ENCODE data around the gene GFER.

Gene GFER

GRCh38 chr16:1973461-1974156, 10.4 kb upstream of the GFER start:
- TF ChIP-seq EP300 (IDR thresholded peaks at IDR 0.05; ENCODE audit: borderline replicate concordance) (no peak), ZBTB7A (IDR thresholded peaks at IDR 0.05; ENCODE audit: low read depth) (no peak), CEBPB (IDR thresholded peaks at IDR 0.05) (no peak), USF1 (IDR thresholded peaks at IDR 0.05) (no peak), RAD21 (IDR thresholded peaks at IDR 0.05; ENCODE audit: low read depth) (no peak), CREB1 (IDR thresholded peaks at IDR 0.05; ENCODE audit: low read depth) (no peak)

GRCh38 chr16:1974157-1975070, 9.6 kb upstream of the GFER start:
- TF ChIP-seq FOXM1 (IDR thresholded peaks at IDR 0.05; ENCODE audit: borderline replicate concordance, low read depth) (no peak), USF1 (IDR thresholded peaks at IDR 0.05) (no peak), REST (IDR thresholded peaks at IDR 0.05; ENCODE audit: low read depth) (no peak), TEAD4 (IDR thresholded peaks at IDR 0.05) (no peak), NFIC (IDR thresholded peaks at IDR 0.05) (no peak)

- TF ChIP-seq USF1 (IDR thresholded peaks at IDR 0.05), result no peak
- no peak for TF ChIP-seq RAD21 (IDR thresholded peaks at IDR 0.05; ENCODE audit: low read depth)
- no peak for TF ChIP-seq REST (IDR thresholded peaks at IDR 0.05; ENCODE audit: low read depth)
- no peak for TF ChIP-seq TEAD4 (IDR thresholded peaks at IDR 0.05)
- no peak for TF ChIP-seq CEBPB (IDR thresholded peaks at IDR 0.05)
- TF ChIP-seq EGR1 (IDR thresholded peaks at IDR 0.05), result no peak
- TF ChIP-seq ZBTB7A (IDR thresholded peaks at IDR 0.05; ENCODE audit: low read depth), result no peak
- TF ChIP-seq NFIC (IDR thresholded peaks at IDR 0.05), result no peak
- no peak for TF ChIP-seq EP300 (IDR thresholded peaks at IDR 0.05; ENCODE audit: borderline replicate concordance)
- TF ChIP-seq CREB1 (IDR thresholded peaks at IDR 0.05; ENCODE audit: low read depth), result no peak
- no peak for TF ChIP-seq FOXM1 (IDR thresholded peaks at IDR 0.05; ENCODE audit: borderline replicate concordance, low read depth)
- no peak for TF ChIP-seq TAF1 (IDR thresholded peaks at IDR 0.05; ENCODE audit: low read depth)
- no peak for TF ChIP-seq MAX (IDR thresholded peaks at IDR 0.05)
Measured at GRCh38 chr16:1975432-1976215, 8.4 kb upstream of the GFER start.

GRCh38 chr16:1976216-1976520, 7.8 kb upstream of the GFER start:
- no peak for TF ChIP-seq RAD21 (IDR thresholded peaks at IDR 0.05; ENCODE audit: low read depth)
- no peak for TF ChIP-seq CEBPB (IDR thresholded peaks at IDR 0.05)
- no peak for TF ChIP-seq CREB1 (IDR thresholded peaks at IDR 0.05; ENCODE audit: low read depth)
- TF ChIP-seq EP300 (IDR thresholded peaks at IDR 0.05; ENCODE audit: borderline replicate concordance), result no peak
- no peak for TF ChIP-seq EGR1 (IDR thresholded peaks at IDR 0.05)
- TF ChIP-seq TAF1 (IDR thresholded peaks at IDR 0.05; ENCODE audit: low read depth), result no peak
- TF ChIP-seq MAX (IDR thresholded peaks at IDR 0.05), result no peak
- no peak for TF ChIP-seq USF1 (IDR thresholded peaks at IDR 0.05)

Data from Ishikawa (cell line).